GM12875 (cell line): ENCODE results near the gene MAGI1.

Experiments
- H3K4me3 ChIP-seq: one replicate; pipeline ENCODE4 v1.5.1; 2011; ENCODE audit warnings: low read depth, low read length, control low read depth
- CTCF ChIP-seq: IDR thresholded peaks from 2 replicates; pipeline ENCODE4 v1.5.1; 2011; ENCODE audit warnings: low read depth, mild to moderate bottlenecking, control low read depth, inconsistent platforms, low read length, moderate library complexity, borderline replicate concordance; ENCODE audit not compliant: insufficient read depth

Gene MAGI1

GRCh38 chr3:65605876-65606432, 432.8 kb downstream of the MAGI1 start:
- no peak for TF ChIP-seq CTCF
- H3K4me3 ChIP-seq = no peak overlapping the region

- no peak overlapping the region for H3K4me3 ChIP-seq
- no peak for TF ChIP-seq CTCF
Measured at GRCh38 chr3:65604863-65605526, 433.7 kb downstream of the MAGI1 start.

- TF ChIP-seq CTCF = no peak
- H3K4me3 ChIP-seq = no peak overlapping the region
Measured at GRCh38 chr3:65603631-65604030, 435.1 kb downstream of the MAGI1 start.

- H3K4me3 ChIP-seq = no peak overlapping the region
- TF ChIP-seq CTCF = no peak
Measured at GRCh38 chr3:65600888-65601287, 437.8 kb downstream of the MAGI1 start.

- TF ChIP-seq CTCF = no peak
- H3K4me3 ChIP-seq = no peak overlapping the region
Measured at GRCh38 chr3:65597952-65598413, 440.7 kb downstream of the MAGI1 start.

- no peak overlapping the region for H3K4me3 ChIP-seq
- no peak for TF ChIP-seq CTCF
Measured at GRCh38 chr3:65597226-65597951, 441.3 kb downstream of the MAGI1 start.

- H3K4me3 ChIP-seq = no peak overlapping the region
- TF ChIP-seq CTCF = no peak
Measured at GRCh38 chr3:65596571-65597225, 442.0 kb downstream of the MAGI1 start.
